Measurements from ENCODE around the gene DHRS1. TPM values are rescaled to one million over a fixed set of nuclear protein-coding genes. Genes with fewer than 3 reads are reported as not detected.

DHRS1 gene
- total RNA-seq, 4 donors from 2014 or later = 13.9 to 22.4 (median 19.2) TPM

GRCh38 chr14:24324024-24324423 lies 24.4 kb upstream of the DHRS1 start:
- TF ChIP-seq POLR2A (IDR thresholded peaks at IDR 0.05; ENCODE audit: low read depth) (no peak), POLR2AphosphoS5 (IDR thresholded peaks at IDR 0.05) (no peak)
- intact Hi-C loops (cut with DNase I) = no loop called here
- Histone ChIP-seq H3K36me3 (peaks cover 0 to 72% (median 5%) of the 10 kb centered on the region in 4 donors), H3K4me1 (peaks cover 0 to 5% (median 2%) of the 10 kb centered on the region in 4 donors), H3K9me3 (no peaks in the 10 kb centered on the region), H3K27me3 (peaks cover 0 to 18% (median 5%) of the 10 kb centered on the region in 4 donors), H3K4me3 (no peak overlapping the region), H3K27ac (replicated peaks in 1 of 4) (no peak overlapping the region)
- WGBS = 79% methylated on average over 4 of the region's 6 CpGs
- DNase-seq (ENCODE audit: extremely low spot score) = no peak

DNA sequence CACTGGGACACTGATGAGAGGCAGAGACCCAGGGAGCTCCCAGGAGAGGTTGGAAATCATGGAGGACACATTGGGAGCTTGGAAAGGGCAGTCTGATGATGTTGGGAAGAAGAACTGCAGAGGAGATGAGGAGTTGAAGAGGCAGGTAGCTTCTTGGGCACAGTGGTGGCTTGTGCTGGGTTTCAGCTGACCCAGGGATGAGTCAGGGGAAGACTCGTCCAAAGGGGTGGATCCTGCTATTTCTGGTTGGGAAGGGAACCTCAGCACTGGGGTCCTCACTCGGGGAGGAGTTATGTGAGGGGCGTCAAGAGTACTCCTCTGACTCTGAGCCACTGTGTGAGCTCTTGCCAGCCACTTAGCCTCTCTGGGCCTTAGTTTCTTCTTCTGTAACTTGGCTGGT lies 23.8 kb upstream of the DHRS1 start:
- Histone ChIP-seq H3K4me1 (peaks cover 0 to 5% (median 0%) of the 10 kb centered on the region in 4 donors), H3K27me3 (peaks cover 0 to 25% (median 8%) of the 10 kb centered on the region in 4 donors), H3K4me3 (no peak overlapping the region), H3K36me3 (peaks cover 0 to 71% (median 5%) of the 10 kb centered on the region in 4 donors), H3K27ac (replicated peaks in 1 of 4) (no peak overlapping the region), H3K9me3 (no peaks in the 10 kb centered on the region)
- intact Hi-C loops (cut with DNase I) = no loop called here
- no peak for TF ChIP-seq CTCF (IDR thresholded peaks at IDR 0.05)
- TF ChIP-seq EP300 (IDR thresholded peaks at IDR 0.05) = no peak
- TF ChIP-seq POLR2A (IDR thresholded peaks at IDR 0.05; ENCODE audit: low read depth) = no peak
- no peak for TF ChIP-seq POLR2AphosphoS5 (IDR thresholded peaks at IDR 0.05)
- no peak for DNase-seq (ENCODE audit: extremely low spot score)
- WGBS = 34% methylated on average over 3 of the region's 3 CpGs

- TF ChIP-seq EP300 (IDR thresholded peaks at IDR 0.05) (no peak), POLR2AphosphoS5 (IDR thresholded peaks at IDR 0.05) (no peak), POLR2A (IDR thresholded peaks at IDR 0.05; ENCODE audit: low read depth) (no peak), CTCF (IDR thresholded peaks at IDR 0.05) (no peak)
- H3K27me3 ChIP-seq = peaks cover 0 to 32% (median 9%) of the 10 kb centered on the region in 4 donors
- H3K9me3 ChIP-seq = no peaks in the 10 kb centered on the region
- no peak overlapping the region for H3K27ac ChIP-seq (replicated peaks in 1 of 4)
- H3K36me3 ChIP-seq = peaks cover 0 to 71% (median 5%) of the 10 kb centered on the region in 4 donors
- intact Hi-C loops (cut with DNase I) = no loop called here
- no peak overlapping the region for H3K4me3 ChIP-seq
- H3K4me1 ChIP-seq = peaks cover 0 to 6% (median 0%) of the 10 kb centered on the region in 4 donors
- 54% methylated on average over 6 of the region's 10 CpGs for WGBS
- DNase-seq (ENCODE audit: extremely low spot score) = no peak
Measured at GRCh38 chr14:24322672-24323071, 23.1 kb upstream of the DHRS1 start.

DNA sequence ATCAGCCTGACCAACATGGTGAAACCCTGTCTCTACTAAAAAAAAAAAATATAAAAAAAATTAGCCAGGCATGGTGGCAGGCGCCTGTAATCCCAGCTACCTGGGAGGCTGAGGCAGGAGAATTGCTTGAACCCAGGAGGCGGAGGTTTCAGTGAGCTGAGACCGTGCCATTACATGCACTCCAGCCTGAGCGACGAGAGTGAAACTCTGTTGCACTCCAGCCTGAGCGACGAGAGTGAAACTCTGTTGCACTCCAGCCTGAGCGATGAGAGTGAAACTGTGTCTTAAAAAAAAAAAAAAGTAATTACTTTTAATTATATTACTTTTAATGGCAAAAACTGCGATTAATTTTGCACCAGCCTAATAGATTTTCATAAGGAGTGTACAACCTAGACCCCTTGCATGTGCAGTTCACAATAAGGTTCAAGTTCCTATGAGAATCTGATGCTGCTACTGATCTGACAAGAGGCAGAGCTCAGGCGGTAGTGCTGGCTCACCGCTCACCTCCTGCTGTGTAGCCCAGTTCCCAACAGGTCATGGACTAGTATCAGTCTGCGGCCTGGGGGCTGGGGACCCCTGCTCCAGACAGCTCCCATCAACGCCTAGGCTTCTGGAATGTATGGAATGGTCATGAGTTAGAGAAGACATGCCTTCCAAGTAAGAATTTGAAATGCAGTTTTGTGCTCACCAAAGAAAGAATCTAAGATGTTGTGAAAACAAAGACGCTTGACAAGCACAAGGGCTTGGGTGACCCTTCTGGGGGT lies 21.8 kb upstream of the DHRS1 start:
- no peak overlapping the region for H3K4me3 ChIP-seq
- peaks cover 0 to 44% (median 13%) of the 10 kb centered on the region in 4 donors for H3K27me3 ChIP-seq
- 84% methylated on average over 14 of the region's 14 CpGs for WGBS
- H3K27ac ChIP-seq (replicated peaks in 1 of 4) = no peak overlapping the region
- H3K36me3 ChIP-seq = peaks cover 0 to 71% (median 5%) of the 10 kb centered on the region in 4 donors
- DNase-seq (ENCODE audit: extremely low spot score) = no peak
- no peaks in the 10 kb centered on the region for H3K9me3 ChIP-seq
- intact Hi-C loops (cut with DNase I) = no loop called here
- peaks cover 2 to 14% (median 7%) of the 10 kb centered on the region in 4 donors for H3K4me1 ChIP-seq
- TF ChIP-seq POLR2A (IDR thresholded peaks at IDR 0.05; ENCODE audit: low read depth) (no peak), CTCF (IDR thresholded peaks at IDR 0.05) (no peak), POLR2AphosphoS5 (IDR thresholded peaks at IDR 0.05) (no peak), EP300 (IDR thresholded peaks at IDR 0.05) (no peak)

- Histone ChIP-seq H3K27me3 (peaks cover 0 to 62% (median 18%) of the 10 kb centered on the region in 4 donors), H3K27ac (replicated peaks in 1 of 4) (no peak overlapping the region), H3K9me3 (no peaks in the 10 kb centered on the region), H3K4me3 (no peak overlapping the region), H3K36me3 (peaks cover 0 to 36% (median 1%) of the 10 kb centered on the region in 4 donors), H3K4me1 (peaks cover 12 to 52% (median 39%) of the 10 kb centered on the region in 4 donors)
- TF ChIP-seq POLR2A (IDR thresholded peaks at IDR 0.05; ENCODE audit: low read depth) (no peak), POLR2AphosphoS5 (IDR thresholded peaks at IDR 0.05) (no peak), EP300 (IDR thresholded peaks at IDR 0.05) (no peak), CTCF (IDR thresholded peaks at IDR 0.05) (no peak)
- 93% methylated on average over 3 of the region's 3 CpGs for WGBS
- intact Hi-C loops (cut with DNase I) = no loop called here
- DNase-seq (ENCODE audit: extremely low spot score) = no peak
Measured at GRCh38 chr14:24317141-24317928, 17.8 kb upstream of the DHRS1 start.
